Gastroesophageal sphincter (tissue), 4 donors: ENCODE results near the gene LCE3E. TPM values are rescaled to one million over a fixed set of nuclear protein-coding genes. Genes with fewer than 3 reads are reported as not detected.

Experiments used
- ATAC-seq: fragments of 150-250 bp; one replicate; pipeline ENCODE4 v1.9.1; 2016; ENCODE audit warnings: mild to moderate bottlenecking, moderate library complexity
- H3K27ac ChIP-seq, 4 donors: fragments of 200-600 bp; sonication (generic) in 3 of 4; 1 replicate in 3 of 4; 2 replicates in 1 of 4; pipeline ENCODE4 v1.5.1; 2016 to 2019
- H3K27me3 ChIP-seq: fragments of 200-600 bp; sonication (generic); one replicate; pipeline ENCODE4 v1.5.1; 2019
- H3K36me3 ChIP-seq, 2 donors: fragments of 200-600 bp; sonication (generic); one replicate each; pipeline ENCODE4 v1.5.1; 2019; ENCODE audit warnings: control low read depth in 1 of 2
- H3K4me1 ChIP-seq, 3 donors: fragments of 200-600 bp; sonication (generic); 1 replicate in 2 of 3; 2 replicates in 1 of 3; pipeline ENCODE4 v1.5.1; 2016 to 2019; ENCODE audit warnings: control low read depth in 2 of 3
- H3K4me3 ChIP-seq, 2 donors: fragments of 200-600 bp; sonication (generic); one replicate each; pipeline ENCODE4 v1.5.1; 2019; ENCODE audit warnings: mild to moderate bottlenecking in 1 of 2, moderate library complexity in 1 of 2
- H3K9me3 ChIP-seq, 3 donors: fragments of 200-600 bp; sonication (generic); one replicate each; pipeline ENCODE4 v1.5.1; 2017 to 2019; ENCODE audit warnings: control low read depth in 2 of 3
- CTCF ChIP-seq, 4 experiments: fragments of 200-600 bp in 2 of 4; fragments of 450-650 bp in 2 of 4; sonication (generic) in 1 of 4; IDR thresholded peaks; one replicate each; pipeline ENCODE4 v1.5.1; 2017 to 2019; ENCODE audit warnings: antibody characterized with exemption in 4 of 4, mild to moderate bottlenecking in 2 of 4, moderate library complexity in 2 of 4
- EP300 ChIP-seq: sonication (generic); formaldehyde crosslinking; IDR thresholded peaks from one replicate; pipeline ENCODE4 v1.6.1; 2017; ENCODE audit warnings: antibody characterized with exemption, mild to moderate bottlenecking
- POLR2A ChIP-seq, 2 donors: fragments of 450-650 bp; IDR thresholded peaks; one replicate each; pipeline ENCODE4 v1.6.1; 2017; ENCODE audit warnings: antibody characterized with exemption in 2 of 2, mild to moderate bottlenecking in 2 of 2, moderate library complexity in 1 of 2
- POLR2AphosphoS5 ChIP-seq: sonication (generic); formaldehyde crosslinking; IDR thresholded peaks from one replicate; pipeline ENCODE4 v1.6.1; 2017; ENCODE audit warnings: antibody characterized with exemption
- WGBS, 2 donors: methylation state at CpG; one replicate each; pipeline ENCODE4 v1.1.5; 2018; ENCODE audit warnings: low coverage in 1 of 2; 5-methylcytosine and 5-hydroxymethylcytosine counted together
- small RNA-seq, 4 donors: library from RNA; depleted of rRNA; stranded (forward); fragments of <200 nt; gene quantifications; one replicate each; pipeline ENCODE3, GENCODE V24; 2016
- total RNA-seq, 4 donors: library from RNA; depleted of rRNA; stranded (reverse); fragments of >200 nt; gene quantifications; one replicate each; pipeline ENCODE4 v1.1.0, GENCODE V29; 2016

LCE3E gene
- total RNA-seq, 4 donors from 2014 or later = not detected

DNA sequence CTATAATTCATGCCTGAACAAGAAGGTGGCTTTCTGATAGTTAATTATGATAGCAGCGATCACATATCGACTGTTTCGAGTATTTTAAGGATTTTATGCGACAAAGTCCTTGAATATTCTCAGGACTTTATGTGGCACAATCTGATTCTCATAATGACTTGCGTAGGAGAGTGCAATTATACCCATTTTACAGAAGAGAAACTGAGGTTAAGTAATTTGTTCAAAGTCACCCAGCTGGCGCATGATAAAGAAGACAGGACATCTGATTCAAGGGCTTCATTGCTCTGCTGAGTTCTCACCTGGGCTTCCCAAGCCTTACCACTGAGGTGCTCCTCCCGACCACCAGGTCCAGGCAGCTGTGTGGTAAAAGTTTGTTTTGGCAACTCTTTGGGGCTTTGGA is 50.5 kb downstream of the LCE3E start:
- ATAC-seq = no peak
- H3K4me3 ChIP-seq = no peak overlapping the region
- H3K4me1 ChIP-seq = peaks cover 0 to 11% (median 5%) of the 10 kb centered on the region in 3 donors
- TF ChIP-seq POLR2AphosphoS5 (no peak), EP300 (no peak), POLR2A (IDR thresholded peaks at IDR 0.05) (no peak), CTCF (IDR thresholded peaks at IDR 0.05) (no peak)
- H3K27ac ChIP-seq = no peak overlapping the region
- WGBS, 2 donors = 74 to 78% methylated on average over 7 of the region's 7 CpGs
- no peaks in the 10 kb centered on the region for H3K36me3 ChIP-seq
- no peaks in the 10 kb centered on the region for H3K9me3 ChIP-seq
- peaks cover 67% of the 10 kb centered on the region for H3K27me3 ChIP-seq

Small RNA genes lying within 50 kb of the gene (small RNA-seq; reads per million reads assigned to genes)
- 0 reads per million in 4 donors for gene LCE3B

Other genes starting within 250 kb of the LCE3E start
- under 1 TPM in 2 of 4 donors, not detected in 2; under 0.01 to 0.08 TPM for gene FLG, start 241.5 kb downstream of the LCE3E start, total RNA-seq
- not detected for gene FLG2, start 206.8 kb downstream of the LCE3E start, total RNA-seq
- gene CRNN, start 152.5 kb downstream of the LCE3E start, total RNA-seq = 100 to 1,000 TPM in 1 of 4 donors, 1 to 10 TPM in 3; 2.2 to 103 (median 4.7) TPM
- gene LCE5A, start 56.0 kb downstream of the LCE3E start, total RNA-seq = not detected
- gene CRCT1, start 52.3 kb downstream of the LCE3E start, total RNA-seq = 1 to 10 TPM in 2 of 4 donors, not detected in 2; 1.4 to 3.3 TPM
- 1 to 10 TPM in 1 of 4 donors, not detected in 3; 1.4 TPM for gene LCE3D, start 13.7 kb upstream of the LCE3E start, total RNA-seq
- gene LCE3C, start 33.5 kb upstream of the LCE3E start, total RNA-seq = not detected
- gene LCE3B, start 47.0 kb upstream of the LCE3E start, total RNA-seq = not detected
- not detected for gene LCE3A, start 56.3 kb upstream of the LCE3E start, total RNA-seq
- not detected for gene LCE2D, start 96.6 kb upstream of the LCE3E start, total RNA-seq
- not detected for gene LCE2C, start 108.5 kb upstream of the LCE3E start, total RNA-seq
- not detected for gene LCE2B, start 119.3 kb upstream of the LCE3E start, total RNA-seq
- gene LCE2A, start 131.6 kb upstream of the LCE3E start, total RNA-seq = not detected
- gene LCE4A, start 141.4 kb upstream of the LCE3E start, total RNA-seq = not detected
- gene KPRP, start 191.2 kb upstream of the LCE3E start, total RNA-seq = under 1 TPM in 1 of 4 donors, not detected in 3; 0.12 TPM
- not detected for gene LCE1F, start 208.4 kb upstream of the LCE3E start, total RNA-seq
- gene LCE1E, start 219.5 kb upstream of the LCE3E start, total RNA-seq = under 1 TPM in 1 of 4 donors, not detected in 3; 0.39 TPM
- gene LCE1D, start 229.9 kb upstream of the LCE3E start, total RNA-seq = not detected
- gene LCE1C, start 239.9 kb upstream of the LCE3E start, total RNA-seq = not detected
- gene LCE1B, start 245.2 kb upstream of the LCE3E start, total RNA-seq = not detected